ENCODE measurements around the gene PRPF4.

PRPF4 gene

GRCh38 chr9:113266174-113266573, 9.3 kb upstream of the PRPF4 start:
- no peaks in the 10 kb centered on the region for H3K9me3 ChIP-seq (ENCODE audit: control extremely low read depth in 1 of 5, control insufficient read depth in 4 of 5, insufficient read depth in 2 of 5, low read depth in 1 of 5, low read length in 4 of 5)
- no peaks in the 10 kb centered on the region for H3K27me3 ChIP-seq (replicated peaks in 2 of 5; ENCODE audit: control insufficient read depth in 4 of 5, insufficient read depth in 5 of 5, low read length in 4 of 5)
- 100% methylated on average over 2 of the region's 3 CpGs for WGBS (ENCODE audit: insufficient coverage)
- no peak overlapping the region for H3K4me3 ChIP-seq (ENCODE audit: control insufficient read depth in 1 of 7, extremely low read depth in 1 of 7, insufficient read depth in 4 of 7, low read depth in 2 of 7, low read length in 6 of 7)
- H3K4me1 ChIP-seq (ENCODE audit: control extremely low read depth in 1 of 4, control insufficient read depth in 4 of 4, insufficient read depth in 4 of 4, low read length in 3 of 4) = no peaks in the 10 kb centered on the region
- ChIA-PET POLR2A (no interaction called here), CTCF (no interaction called here)
- H3K27ac ChIP-seq (ENCODE audit: insufficient read depth in 1 of 2, low read depth in 1 of 2, low read length in 2 of 2, poor library complexity in 1 of 2, severe bottlenecking in 2 of 2) = no peak overlapping the region
- no peak for DNase-seq
- H3K36me3 ChIP-seq (ENCODE audit: control insufficient read depth in 4 of 4, insufficient read depth in 4 of 4, low read length in 3 of 4) = peaks cover 13 to 38% (median 20%) of the 10 kb centered on the region in 4 experiments

- no peak overlapping the region for H3K4me3 ChIP-seq (ENCODE audit: control insufficient read depth in 1 of 7, extremely low read depth in 1 of 7, insufficient read depth in 4 of 7, low read depth in 2 of 7, low read length in 6 of 7)
- peak in 1 of 3 donors; percentile 16 for DNase-seq
- CTCF ChIA-PET = no interaction called here
- WGBS (ENCODE audit: insufficient coverage) = no CpG with 5 or more reads among the region's 4 CpGs
- H3K9me3 ChIP-seq (ENCODE audit: control extremely low read depth in 1 of 5, control insufficient read depth in 4 of 5, insufficient read depth in 2 of 5, low read depth in 1 of 5, low read length in 4 of 5) = no peaks in the 10 kb centered on the region
- peak overlapping the region in 1 of 2 experiments; percentile 32 for H3K27ac ChIP-seq (ENCODE audit: insufficient read depth in 1 of 2, low read depth in 1 of 2, low read length in 2 of 2, poor library complexity in 1 of 2, severe bottlenecking in 2 of 2)
- H3K4me1 ChIP-seq (ENCODE audit: control extremely low read depth in 1 of 4, control insufficient read depth in 4 of 4, insufficient read depth in 4 of 4, low read length in 3 of 4) = no peaks in the 10 kb centered on the region
- peaks cover 16 to 56% (median 29%) of the 10 kb centered on the region in 4 experiments for H3K36me3 ChIP-seq (ENCODE audit: control insufficient read depth in 4 of 4, insufficient read depth in 4 of 4, low read length in 3 of 4)
- H3K27me3 ChIP-seq (replicated peaks in 2 of 5; ENCODE audit: control insufficient read depth in 4 of 5, insufficient read depth in 5 of 5, low read length in 4 of 5) = no peaks in the 10 kb centered on the region
- POLR2A ChIA-PET = no interaction called here
Measured at GRCh38 chr9:113267911-113268566, 7.4 kb upstream of the PRPF4 start.

- ChIA-PET POLR2A (no interaction called here), CTCF (interaction anchor here (1.1 to 1.4 kb wide), 4 partner anchors 9 to 387 kb away, joined by 3 to 5 read pairs (median 4); no protein-coding TSS in a partner anchor)
- H3K4me1 ChIP-seq (ENCODE audit: control extremely low read depth in 1 of 4, control insufficient read depth in 4 of 4, insufficient read depth in 4 of 4, low read length in 3 of 4) = peaks cover 0 to 6% (median 2%) of the 10 kb centered on the region in 4 experiments
- H3K9me3 ChIP-seq (ENCODE audit: control extremely low read depth in 1 of 5, control insufficient read depth in 4 of 5, insufficient read depth in 2 of 5, low read depth in 1 of 5, low read length in 4 of 5) = no peaks in the 10 kb centered on the region
- H3K36me3 ChIP-seq (ENCODE audit: control insufficient read depth in 4 of 4, insufficient read depth in 4 of 4, low read length in 3 of 4) = peaks cover 16 to 60% (median 31%) of the 10 kb centered on the region in 4 experiments
- H3K27ac ChIP-seq (ENCODE audit: insufficient read depth in 1 of 2, low read depth in 1 of 2, low read length in 2 of 2, poor library complexity in 1 of 2, severe bottlenecking in 2 of 2) = no peak overlapping the region
- no peak for DNase-seq
- no peaks in the 10 kb centered on the region for H3K27me3 ChIP-seq (replicated peaks in 2 of 5; ENCODE audit: control insufficient read depth in 4 of 5, insufficient read depth in 5 of 5, low read length in 4 of 5)
- no peak overlapping the region for H3K4me3 ChIP-seq (ENCODE audit: control insufficient read depth in 1 of 7, extremely low read depth in 1 of 7, insufficient read depth in 4 of 7, low read depth in 2 of 7, low read length in 6 of 7)
- WGBS (ENCODE audit: insufficient coverage) = no CpG with 5 or more reads among the region's 2 CpGs
Measured at GRCh38 chr9:113269355-113269754, 6.1 kb upstream of the PRPF4 start.

GRCh38 chr9:113269871-113270270, 5.6 kb upstream of the PRPF4 start:
- no peaks in the 10 kb centered on the region for H3K9me3 ChIP-seq (ENCODE audit: control extremely low read depth in 1 of 5, control insufficient read depth in 4 of 5, insufficient read depth in 2 of 5, low read depth in 1 of 5, low read length in 4 of 5)
- no peak overlapping the region for H3K27ac ChIP-seq (ENCODE audit: insufficient read depth in 1 of 2, low read depth in 1 of 2, low read length in 2 of 2, poor library complexity in 1 of 2, severe bottlenecking in 2 of 2)
- H3K27me3 ChIP-seq (replicated peaks in 2 of 5; ENCODE audit: control insufficient read depth in 4 of 5, insufficient read depth in 5 of 5, low read length in 4 of 5) = no peaks in the 10 kb centered on the region
- H3K4me1 ChIP-seq (ENCODE audit: control extremely low read depth in 1 of 4, control insufficient read depth in 4 of 4, insufficient read depth in 4 of 4, low read length in 3 of 4) = peaks cover 3 to 9% (median 6%) of the 10 kb centered on the region in 4 experiments
- WGBS (ENCODE audit: insufficient coverage) = 100% methylated on average over 1 of the region's 2 CpGs
- H3K4me3 ChIP-seq (ENCODE audit: control insufficient read depth in 1 of 7, extremely low read depth in 1 of 7, insufficient read depth in 4 of 7, low read depth in 2 of 7, low read length in 6 of 7) = no peak overlapping the region
- H3K36me3 ChIP-seq (ENCODE audit: control insufficient read depth in 4 of 4, insufficient read depth in 4 of 4, low read length in 3 of 4) = peaks cover 16 to 60% (median 31%) of the 10 kb centered on the region in 4 experiments
- DNase-seq = no peak
- POLR2A ChIA-PET = no interaction called here
- CTCF ChIA-PET = interaction anchor here (1.1 to 1.4 kb wide), 4 partner anchors 10 to 386 kb away, joined by 3 to 5 read pairs (median 4); no protein-coding TSS in a partner anchor

- ChIA-PET POLR2A (interaction anchor here (0.7 to 2.1 kb wide), 3 partner anchors 65 to 315 kb away, joined by 3 to 10 read pairs (median 3); partner anchors contain the start of gene WDR31), CTCF (interaction anchor here (0.7 to 4.8 kb wide), 33 partner anchors 10 to 386 kb away, joined by 3 to 33 read pairs (median 4); partner anchors contain the start of genes ALAD, BSPRY, FKBP15 and WDR31)
- 6% methylated on average over 11 of the region's 15 CpGs for whole genome bisulfite sequencing (ENCODE audit: insufficient coverage)
- Histone ChIP-seq H3K4me1 (ENCODE audit: control extremely low read depth in 1 of 4, control insufficient read depth in 4 of 4, insufficient read depth in 4 of 4, low read length in 3 of 4) (peaks cover 10 to 27% (median 15%) of the 10 kb centered on the region in 4 experiments), H3K4me3 (ENCODE audit: control insufficient read depth in 1 of 7, extremely low read depth in 1 of 7, insufficient read depth in 4 of 7, low read depth in 2 of 7, low read length in 6 of 7) (peak overlapping the region; percentile 69 to 99 (median 82)), H3K27ac (ENCODE audit: insufficient read depth in 1 of 2, low read depth in 1 of 2, low read length in 2 of 2, poor library complexity in 1 of 2, severe bottlenecking in 2 of 2) (peak overlapping the region; percentile 98 to 99), H3K9me3 (ENCODE audit: control extremely low read depth in 1 of 5, control insufficient read depth in 4 of 5, insufficient read depth in 2 of 5, low read depth in 1 of 5, low read length in 4 of 5) (no peaks in the 10 kb centered on the region), H3K36me3 (ENCODE audit: control insufficient read depth in 4 of 4, insufficient read depth in 4 of 4, low read length in 3 of 4) (peaks cover 8 to 53% (median 37%) of the 10 kb centered on the region in 4 experiments), H3K27me3 (replicated peaks in 2 of 5; ENCODE audit: control insufficient read depth in 4 of 5, insufficient read depth in 5 of 5, low read length in 4 of 5) (no peaks in the 10 kb centered on the region)
- peak; percentile 70 to 76 (median 76) for DNase-seq
Measured at GRCh38 chr9:113274474-113275156, 843 bp upstream of the PRPF4 start.

- no peaks in the 10 kb centered on the region for H3K9me3 ChIP-seq (ENCODE audit: control extremely low read depth in 1 of 5, control insufficient read depth in 4 of 5, insufficient read depth in 2 of 5, low read depth in 1 of 5, low read length in 4 of 5)
- peaks cover 10 to 27% (median 15%) of the 10 kb centered on the region in 4 experiments for H3K4me1 ChIP-seq (ENCODE audit: control extremely low read depth in 1 of 4, control insufficient read depth in 4 of 4, insufficient read depth in 4 of 4, low read length in 3 of 4)
- no peak overlapping the region for H3K27ac ChIP-seq (ENCODE audit: insufficient read depth in 1 of 2, low read depth in 1 of 2, low read length in 2 of 2, poor library complexity in 1 of 2, severe bottlenecking in 2 of 2)
- peaks cover 18 to 58% (median 45%) of the 10 kb centered on the region in 4 experiments for H3K36me3 ChIP-seq (ENCODE audit: control insufficient read depth in 4 of 4, insufficient read depth in 4 of 4, low read length in 3 of 4)
- ChIA-PET CTCF (no interaction called here), POLR2A (interaction anchor here (1.7 kb wide), 1 partner anchor 12 kb away, joined by 4 read pairs; no protein-coding TSS in a partner anchor)
- WGBS (ENCODE audit: insufficient coverage) = 100% methylated on average over 4 of the region's 4 CpGs
- no peaks in the 10 kb centered on the region for H3K27me3 ChIP-seq (replicated peaks in 2 of 5; ENCODE audit: control insufficient read depth in 4 of 5, insufficient read depth in 5 of 5, low read length in 4 of 5)
- no peak overlapping the region for H3K4me3 ChIP-seq (ENCODE audit: control insufficient read depth in 1 of 7, extremely low read depth in 1 of 7, insufficient read depth in 4 of 7, low read depth in 2 of 7, low read length in 6 of 7)
- DNase-seq = no peak
Measured at GRCh38 chr9:113278840-113279239, 3.4 kb downstream of the PRPF4 start.

Measured in common myeloid progenitor, CD34-positive (primary cell).